RPMI8226 (cell line): ENCODE measurements around the gene A2M.

Experiments used
- DNase-seq: peaks from one replicate; pipeline ENCODE4 v3.0.0-alpha.2; 2015

Gene A2M

DNA sequence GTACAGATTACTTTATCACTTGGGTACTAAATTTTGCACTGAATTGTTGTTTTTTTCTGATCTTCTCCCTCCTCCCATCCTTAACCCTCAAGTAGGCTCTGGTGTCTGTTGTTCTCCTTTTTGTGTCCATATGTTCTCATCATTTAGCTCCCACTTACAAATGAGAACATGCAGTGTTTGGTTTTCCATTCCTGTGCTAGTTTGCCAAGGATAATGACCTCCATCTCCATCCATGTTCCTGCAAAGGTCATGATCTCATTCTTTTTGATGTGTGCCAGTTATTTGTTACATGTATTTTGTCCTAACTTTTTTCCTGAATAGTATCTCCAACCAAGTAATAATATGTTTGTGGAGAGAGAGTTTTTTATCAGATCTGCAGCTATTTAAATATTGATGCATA is 44.2 kb downstream of the A2M start:
- DNase-seq = no peak

DNA sequence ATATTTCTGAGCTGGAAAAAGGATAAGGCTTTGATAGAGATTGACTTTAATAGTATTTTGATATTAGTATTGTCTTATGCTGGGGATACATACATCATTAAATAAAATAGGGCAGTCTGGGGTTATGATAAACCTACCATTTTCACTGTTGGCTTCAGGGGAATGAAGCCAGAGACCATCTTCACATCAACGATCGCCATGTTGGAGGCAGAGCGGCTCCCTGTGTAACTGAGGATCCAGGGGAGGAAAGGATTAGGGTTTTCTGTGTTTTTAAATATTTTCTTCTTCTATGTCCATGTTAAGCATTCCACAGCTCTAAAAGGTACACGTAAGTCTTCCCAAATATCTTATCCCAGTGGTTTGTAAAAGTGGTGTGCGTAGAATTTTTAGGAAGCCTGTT is 45.4 kb downstream of the A2M start:
- DNase-seq = no peak

DNA sequence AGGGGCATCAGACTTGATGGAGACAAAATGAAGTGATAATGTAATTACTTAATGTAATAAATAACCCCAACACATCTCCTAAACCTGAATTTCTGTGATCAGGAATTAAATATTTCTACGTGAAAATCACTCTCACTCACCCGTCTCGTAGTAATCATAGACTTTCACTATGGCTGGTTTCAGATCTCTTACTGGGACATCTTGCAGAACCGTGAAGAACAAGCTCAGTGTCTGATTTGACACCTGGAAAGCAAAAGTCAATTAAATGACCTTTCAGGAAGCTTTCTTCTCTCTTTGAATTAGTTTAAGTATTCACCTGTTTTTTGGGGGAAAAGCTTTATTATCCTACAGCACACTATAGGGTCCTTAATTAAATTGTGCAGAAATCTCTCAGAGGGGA is 47.1 kb downstream of the A2M start:
- DNase-seq = no peak

DNA sequence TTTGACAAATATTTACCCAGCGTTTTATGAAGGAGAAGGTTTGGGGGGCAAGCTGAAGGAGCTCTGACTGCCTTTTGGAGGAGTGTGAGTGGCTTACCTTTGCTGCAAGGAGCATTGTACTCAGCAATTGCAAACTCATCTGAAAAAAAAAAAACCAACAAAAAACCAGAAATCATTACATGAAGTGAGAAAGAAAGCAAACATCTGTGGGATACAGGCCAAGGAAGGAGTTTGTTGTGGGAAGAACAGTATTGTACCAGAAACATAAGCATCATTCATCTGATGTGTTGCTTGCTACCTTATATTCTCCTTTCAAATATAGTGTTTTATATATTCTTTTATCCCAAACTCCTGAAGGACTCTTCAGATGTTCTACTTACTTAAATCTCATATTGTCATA is 47.6 kb downstream of the A2M start:
- no peak for DNase-seq

- DNase-seq = no peak
Observed at GRCh38 chr12:9066755-9067423, 48.8 kb downstream of the A2M start.

GRCh38 chr12:9066183-9066623 is 49.5 kb downstream of the A2M start:
- no peak for DNase-seq

GRCh38 chr12:9065607-9065856 is 50.2 kb downstream of the A2M start:
- DNase-seq = no peak

- peak; percentile 23 for DNase-seq
Observed at GRCh38 chr12:9064815-9065606, 50.7 kb downstream of the A2M start.

- DNase-seq = peak; percentile 49
Observed at GRCh38 chr12:9064201-9064814, 51.4 kb downstream of the A2M start.

GRCh38 chr12:9052610-9053009 is 63.1 kb downstream of the A2M start:
- no peak for DNase-seq

DNA sequence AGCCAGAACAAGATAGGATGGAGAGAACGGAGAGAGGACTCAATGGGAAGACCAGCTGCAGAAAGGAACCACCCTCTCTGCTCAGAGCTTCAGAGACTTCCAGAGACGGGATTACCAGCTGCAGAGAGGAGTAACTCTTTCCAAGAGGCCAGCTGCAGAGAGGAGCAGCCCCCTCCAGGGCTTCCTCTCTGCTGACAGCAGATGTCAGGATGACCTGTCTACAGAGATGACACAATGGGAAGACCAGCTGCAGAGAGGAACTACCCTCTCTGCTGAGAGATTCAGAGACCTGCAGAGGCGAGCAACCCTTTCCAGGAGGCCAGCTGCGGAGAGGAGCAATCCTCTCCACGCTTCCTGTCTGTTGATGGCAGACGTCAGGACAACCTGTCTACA is 64.6 kb downstream of the A2M start:
- DNase-seq = no peak

GRCh38 chr12:9050521-9051157 is 65.1 kb downstream of the A2M start:
- no peak for DNase-seq

GRCh38 chr12:9049520-9050133 is 66.1 kb downstream of the A2M start:
- DNase-seq = peak; percentile 46

DNA sequence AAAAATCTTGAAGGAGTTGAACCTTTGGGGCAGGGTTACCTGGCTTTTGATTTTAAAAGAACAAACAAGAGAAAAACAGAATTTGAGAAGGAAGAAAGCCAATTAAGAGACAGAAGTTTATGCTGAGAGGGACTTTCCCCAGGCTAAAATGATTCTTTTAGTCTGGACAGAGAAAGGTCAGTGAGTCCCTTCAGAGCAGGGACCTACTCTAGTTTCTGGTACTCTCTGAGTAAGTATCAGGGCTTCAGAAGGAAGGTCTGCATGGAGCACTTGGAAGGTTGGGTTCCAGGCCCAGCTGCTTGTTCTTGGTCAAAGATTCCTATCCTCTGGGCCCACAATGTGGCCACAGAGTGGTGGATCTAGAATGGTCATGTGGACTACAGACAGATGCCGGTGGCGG is 66.8 kb downstream of the A2M start:
- DNase-seq = no peak

- no peak for DNase-seq
Observed at GRCh38 chr12:9047105-9047504, 68.6 kb downstream of the A2M start.

GRCh38 chr12:9043766-9044165 is 72.0 kb downstream of the A2M start:
- no peak for DNase-seq

GRCh38 chr12:9041321-9041720 is 74.4 kb downstream of the A2M start:
- no peak for DNase-seq

DNA sequence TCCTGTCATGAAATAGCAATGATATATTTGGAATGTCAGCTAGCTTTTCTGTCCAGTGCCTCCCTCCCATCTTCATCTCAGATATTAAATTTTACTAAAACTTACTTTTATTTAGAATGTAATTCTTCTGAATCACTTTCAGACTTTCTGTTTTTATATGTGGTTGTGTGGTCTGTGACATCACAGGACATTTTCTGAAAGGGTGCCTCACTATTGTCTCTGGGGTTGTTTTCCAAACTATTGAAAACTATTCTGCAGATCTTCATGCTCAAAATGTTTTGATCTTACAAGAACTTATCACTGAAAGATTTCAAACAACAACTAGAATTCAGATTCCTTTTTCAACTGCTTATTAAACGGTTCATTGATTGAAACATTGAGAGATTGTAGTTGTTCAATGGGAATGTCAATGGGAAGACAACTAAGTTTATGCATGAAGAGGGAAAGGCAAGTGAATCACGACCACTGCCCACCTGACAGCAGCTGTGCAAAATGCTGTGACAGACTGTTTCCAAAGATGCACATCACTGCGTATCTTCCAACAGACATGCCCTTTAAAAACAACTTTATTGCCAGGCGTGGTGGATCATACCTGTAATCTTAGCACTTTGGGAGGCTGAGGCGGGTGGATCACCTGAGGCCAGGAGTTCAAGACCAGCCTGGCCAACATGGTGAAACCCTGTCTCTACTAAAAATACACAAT is 75.1 kb downstream of the A2M start:
- no peak for DNase-seq

- DNase-seq = peak; percentile 56
Observed at GRCh38 chr12:9039397-9039977, 76.2 kb downstream of the A2M start.

- no peak for DNase-seq
Observed at GRCh38 chr12:9037431-9037830, 78.3 kb downstream of the A2M start.

GRCh38 chr12:9036227-9036626 is 79.5 kb downstream of the A2M start:
- no peak for DNase-seq

GRCh38 chr12:9034095-9034494 is 81.6 kb downstream of the A2M start:
- DNase-seq = no peak
